Aorta (tissue), 5 donors: ENCODE results near the gene LHFPL2. TPM values are rescaled to one million over a fixed set of nuclear protein-coding genes. Genes with fewer than 3 reads are reported as not detected.
"Not testable (repeated sequence)": the region's sequence is repeated elsewhere in the genome, so short reads cannot be mapped to it uniquely, and the experiment has no call there.

Experiments used
- ATAC-seq: fragments of 200-7000 bp; cut with Tn5 transposase; one replicate; pipeline ENCODE4 v1.9.1; 2022; ENCODE audit warnings: moderate library complexity; ENCODE audit not compliant: low FRiP score
- DNase-seq, 2 donors: peaks; one replicate each; pipeline ENCODE4 v3.0.0-alpha.2; 2020
- H3K27ac ChIP-seq, 2 donors: one replicate each; pipeline ENCODE4 v1.5.1; 2013; ENCODE audit warnings: low read length in 2 of 2, mild to moderate bottlenecking in 2 of 2, moderate library complexity in 2 of 2, control low read depth in 1 of 2, inconsistent platforms in 1 of 2, low read depth in 1 of 2
- H3K27me3 ChIP-seq, 2 donors: one replicate each; pipeline ENCODE4 v1.6.1; 2013; ENCODE audit warnings: control low read depth in 1 of 2, low read length in 1 of 2, mild to moderate bottlenecking in 1 of 2, moderate library complexity in 1 of 2; ENCODE audit not compliant: insufficient read depth in 2 of 2, control insufficient read depth in 1 of 2
- H3K36me3 ChIP-seq, 2 donors: one replicate each; pipeline ENCODE4 v1.6.1; 2013; ENCODE audit warnings: control low read depth in 1 of 2, low read length in 1 of 2, mild to moderate bottlenecking in 1 of 2; ENCODE audit not compliant: insufficient read depth in 2 of 2, control insufficient read depth in 1 of 2
- H3K4me1 ChIP-seq, 2 donors: one replicate each; pipeline ENCODE4 v1.6.1; 2013; ENCODE audit warnings: low read length in 2 of 2, control low read depth in 1 of 2, mild to moderate bottlenecking in 1 of 2, moderate library complexity in 1 of 2; ENCODE audit not compliant: insufficient read depth in 2 of 2, control insufficient read depth in 1 of 2
- H3K4me3 ChIP-seq, 2 donors: one replicate each; pipeline ENCODE4 v1.5.1; 2013; ENCODE audit warnings: low read length in 2 of 2, control low read depth in 1 of 2, mild to moderate bottlenecking in 1 of 2
- H3K9me3 ChIP-seq: one replicate; pipeline ENCODE4 v1.6.1; 2013; ENCODE audit warnings: mild to moderate bottlenecking, low read length; ENCODE audit not compliant: control insufficient read depth
- WGBS, 2 donors: extraction: QIAGEN DNeasy Blood & Tissue Kit; methylation state at CpG; one replicate each; pipeline ENCODE4 v1.1.7; 2013; 5-methylcytosine and 5-hydroxymethylcytosine counted together
- intact Hi-C, 2 donors: fragments of 100-400 bp; cut with DNase I; formaldehyde crosslinking; loops; one replicate each; pipeline versions ENCODE4 v1.14.2 to v1.15.0; 2022
- polyA plus RNA-seq, 2 donors: library from polyadenylated mRNA; stranded (reverse); fragments of 200-250 nt; gene quantifications; one replicate each; pipeline ENCODE4 v1.2.3, GENCODE V29; 2013
- total RNA-seq, 2 donors: library from RNA; stranded (reverse); fragmentation: NEBNext Ultra II Directional; extraction: Animal tissue kit (Norgen Biotek cat#: 25700); gene quantifications; one replicate each; pipeline ENCODE4 v1.2.1, GENCODE V29; 2021
- donor health status: healthy with polysubstance abuse.
- donor health status: Bipolar disorder and iron deficiency.
- donor health status: DM: no; HTN: no; CAD: no.
- donor health status: DM: no; HTN: no; CAD: no.
- donor health status: DM: yes; HTN: yes; CAD: no.

Gene LHFPL2
- total and polyA plus RNA-seq, 4 donors, result 16.4 to 43.1 (median 29.3) TPM

DNA sequence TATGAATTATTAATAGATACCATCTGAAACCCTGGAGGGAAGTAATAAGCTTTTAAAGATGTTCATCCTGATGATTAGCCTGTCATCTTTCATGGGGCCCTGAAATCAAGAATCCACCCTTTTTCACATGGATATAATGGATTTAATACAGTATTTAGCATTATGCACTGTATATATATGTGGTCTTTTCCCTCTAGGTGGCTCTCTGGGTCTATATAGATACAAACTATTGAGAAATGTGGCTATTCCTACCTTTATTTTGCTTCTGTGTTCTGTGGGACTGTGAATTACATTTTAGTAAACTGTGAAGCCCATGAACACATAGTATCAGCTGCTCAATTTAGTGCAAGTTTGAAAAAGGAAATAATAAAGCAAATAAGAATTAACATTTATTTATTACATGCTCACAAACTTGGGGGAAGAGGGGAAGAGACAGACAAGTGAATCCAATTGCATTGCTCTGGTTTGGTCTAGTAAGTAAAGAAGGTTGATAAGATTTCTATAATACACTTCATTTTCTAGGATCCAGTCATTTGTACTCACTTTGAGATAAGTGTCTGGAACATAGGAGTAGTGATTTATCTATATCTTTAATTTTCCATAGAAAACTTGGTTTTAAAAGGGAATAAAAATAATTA is 176.0 kb downstream of the LHFPL2 start:
- DNase-seq, result no peak
- H3K4me1 ChIP-seq, result no peaks in the 10 kb centered on the region
- ATAC-seq, result no peak
- no peak overlapping the region for H3K4me3 ChIP-seq
- H3K27me3 ChIP-seq, result no peaks in the 10 kb centered on the region
- no peak overlapping the region for H3K27ac ChIP-seq
- no peaks in the 10 kb centered on the region for H3K36me3 ChIP-seq
- intact Hi-C loops, result loop anchor here in 1 of 2 donors (5.0 kb wide), 1 partner anchor 65 kb away; no protein-coding TSS in a partner anchor
- no peaks in the 10 kb centered on the region for H3K9me3 ChIP-seq

- intact Hi-C loops, result loop anchor here in 1 of 2 donors (5.0 kb wide), 1 partner anchor 65 kb away; no protein-coding TSS in a partner anchor
- no peak for ATAC-seq
- Histone ChIP-seq H3K36me3 (no peaks in the 10 kb centered on the region), H3K27me3 (no peaks in the 10 kb centered on the region), H3K27ac (no peak overlapping the region), H3K9me3 (no peaks in the 10 kb centered on the region), H3K4me1 (no peaks in the 10 kb centered on the region), H3K4me3 (no peak overlapping the region)
- no peak for DNase-seq
These were observed 176.7 kb downstream of the LHFPL2 start for GRCh38 chr5:78471896-78472295.

DNA sequence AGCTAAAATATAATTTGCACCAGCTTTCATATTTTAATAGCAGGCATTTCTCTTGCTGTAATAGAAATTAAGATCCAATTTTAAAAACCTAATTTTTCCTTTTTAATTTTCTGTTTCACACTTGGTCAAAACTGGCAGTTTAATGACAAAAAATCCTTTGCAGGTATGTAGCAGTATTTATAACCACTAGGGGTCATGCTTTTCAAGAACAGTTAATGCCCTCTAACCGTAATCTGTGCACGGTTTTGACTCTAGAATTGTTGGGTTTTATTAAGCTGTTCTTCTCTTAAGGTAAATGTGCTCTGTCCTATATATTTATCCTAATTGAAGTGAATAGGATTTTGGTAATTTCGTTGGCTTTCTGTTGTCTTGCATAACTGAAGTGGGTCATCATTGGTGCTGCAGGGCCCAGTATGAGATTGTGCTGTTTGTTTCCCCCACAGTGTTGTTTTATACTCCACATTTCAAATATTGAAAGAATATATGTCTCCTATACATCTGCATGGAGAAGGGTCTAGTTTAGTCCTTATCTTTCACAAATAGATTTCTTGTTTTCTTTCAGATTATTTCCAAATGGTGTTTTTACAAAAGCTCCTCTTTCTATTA is 180.7 kb downstream of the LHFPL2 start:
- no peaks in the 10 kb centered on the region for H3K36me3 ChIP-seq
- 5 to 9% methylated on average over 3 of the region's 3 CpGs for WGBS, 2 donors
- no peak for ATAC-seq
- H3K4me1 ChIP-seq, result peaks cover 0 to 1% of the 10 kb centered on the region in 2 donors
- no peak overlapping the region for H3K27ac ChIP-seq
- no peaks in the 10 kb centered on the region for H3K27me3 ChIP-seq
- intact Hi-C loops, result loop anchor here (5.0 to 10.0 kb wide), 3 partner anchors 67 to 519 kb away; partner anchors contain the start of gene ARSB (in 1 of the 2)
- no peak overlapping the region for H3K4me3 ChIP-seq
- no peaks in the 10 kb centered on the region for H3K9me3 ChIP-seq
- DNase-seq, result no peak

DNA sequence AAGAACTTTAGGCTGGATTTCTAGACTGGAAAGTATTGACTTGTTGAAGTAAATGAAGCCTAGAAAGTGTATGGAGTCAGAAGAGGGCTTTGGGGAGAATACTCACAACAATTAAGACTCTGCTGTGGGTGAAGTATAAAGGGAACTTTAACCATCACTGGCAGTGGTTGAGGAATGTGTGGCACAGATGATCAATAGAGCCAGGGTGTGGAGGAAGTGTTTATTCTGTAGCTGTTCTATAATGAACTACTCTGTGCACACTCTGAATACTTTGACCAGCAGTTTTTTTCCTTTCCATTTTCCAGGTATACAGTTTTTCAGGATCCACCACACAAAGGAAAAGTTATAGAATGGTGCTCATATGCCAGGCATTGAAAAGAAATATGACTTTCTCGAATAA is 181.4 kb downstream of the LHFPL2 start:
- Histone ChIP-seq H3K36me3 (no peaks in the 10 kb centered on the region), H3K27me3 (no peaks in the 10 kb centered on the region), H3K4me3 (no peak overlapping the region), H3K27ac (no peak overlapping the region), H3K4me1 (peaks cover 0 to 1% of the 10 kb centered on the region in 2 donors), H3K9me3 (no peaks in the 10 kb centered on the region)
- intact Hi-C loops, result loop anchor here (5.0 to 10.0 kb wide), 3 partner anchors 68 to 520 kb away; partner anchors contain the start of gene ARSB (in 1 of the 2)
- ATAC-seq (no peak), DNase-seq (no peak)
- 89 to 95% methylated on average over 1 of the region's 1 CpG for WGBS, 2 donors

GRCh38 chr5:78458843-78459242 is 189.7 kb downstream of the LHFPL2 start:
- WGBS, 2 donors, result 94% methylated on average over 2 of the region's 2 CpGs
- no peak overlapping the region for H3K4me3 ChIP-seq
- no peaks in the 10 kb centered on the region for H3K27me3 ChIP-seq
- H3K9me3 ChIP-seq, result no peaks in the 10 kb centered on the region
- DNase-seq (no peak), ATAC-seq (no peak)
- no peaks in the 10 kb centered on the region for H3K36me3 ChIP-seq
- H3K27ac ChIP-seq, result no peak overlapping the region
- intact Hi-C loops, result no loop called here
- no peaks in the 10 kb centered on the region for H3K4me1 ChIP-seq

DNA sequence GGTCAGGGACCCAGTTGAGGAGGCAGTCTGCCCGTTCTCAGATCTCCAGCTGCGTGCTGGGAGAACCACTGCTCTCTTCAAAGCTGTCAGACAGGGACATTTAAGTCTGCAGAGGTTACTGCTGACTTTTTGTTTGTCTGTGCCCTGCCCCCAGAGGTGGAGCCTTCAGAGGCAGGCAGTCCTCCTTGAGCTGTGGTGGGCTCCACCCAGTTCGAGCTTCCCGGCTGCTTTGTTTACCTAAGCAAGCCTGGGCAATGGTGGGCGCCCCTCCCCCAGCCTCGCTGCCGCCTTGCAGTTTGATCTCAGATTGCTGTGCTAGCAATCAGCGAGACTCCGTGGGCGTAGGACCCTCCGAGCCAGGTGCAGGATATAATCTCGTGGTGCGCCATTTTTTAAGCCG is 191.1 kb downstream of the LHFPL2 start:
- H3K4me1 ChIP-seq, H3K9me3 ChIP-seq, ATAC-seq, DNase-seq, H3K36me3 ChIP-seq, H3K27me3 ChIP-seq, H3K27ac ChIP-seq, intact Hi-C loops, H3K4me3 ChIP-seq: not testable (repeated sequence)
- WGBS, 2 donors, result 78 to 81% methylated on average over 13 to 14 of the region's 14 CpGs

- Histone ChIP-seq H3K27ac (no peak overlapping the region), H3K9me3 (no peaks in the 10 kb centered on the region), H3K4me1 (no peaks in the 10 kb centered on the region), H3K4me3 (no peak overlapping the region), H3K27me3 (no peaks in the 10 kb centered on the region), H3K36me3 (no peaks in the 10 kb centered on the region)
- ATAC-seq, result no peak
- DNase-seq, result no peak
- intact Hi-C loops, result no loop called here
These were observed 199.5 kb downstream of the LHFPL2 start for GRCh38 chr5:78449103-78449502.

GRCh38 chr5:78447775-78448424 is 200.7 kb downstream of the LHFPL2 start:
- Histone ChIP-seq H3K36me3 (no peaks in the 10 kb centered on the region), H3K9me3 (no peaks in the 10 kb centered on the region), H3K4me3 (no peak overlapping the region), H3K27me3 (no peaks in the 10 kb centered on the region), H3K27ac (no peak overlapping the region), H3K4me1 (no peaks in the 10 kb centered on the region)
- 78 to 98% methylated on average over 1 to 3 of the region's 3 CpGs for WGBS, 2 donors
- no peak for ATAC-seq
- no peak for DNase-seq
- intact Hi-C loops, result no loop called here
